ENCODE results near the gene MIPOL1. TPM values are rescaled to one million over a fixed set of nuclear protein-coding genes. Genes with fewer than 3 reads are reported as not detected.

MIPOL1 gene
- total and polyA plus RNA-seq, 2 of the 13 experiments (the other 11 are each of a cell fraction or from before 2014, with no cell fraction given) = 8.6 to 34.2 TPM

GRCh38 chr14:37497422-37497821 lies 299.7 kb downstream of the MIPOL1 start (continued):
- TF ChIP-seq JUNB (CRISPR knock-in tag; IDR thresholded peaks at IDR 0.05; ENCODE audit: borderline replicate concordance) (0 out of 2 replicates have a peak, but pooled peaks have one; percentile 50), TERF1 (CRISPR knock-in tag; IDR thresholded peaks at IDR 0.05) (no peak), ATAD3A (CRISPR knock-in tag; IDR thresholded peaks at IDR 0.05) (no peak), HDAC1 (CRISPR knock-in tag; IDR thresholded peaks at IDR 0.05) (peak; percentile 22; the same call in 1 of the 2 replicates), ZNF652 (CRISPR knock-in tag; IDR thresholded peaks at IDR 0.05; ENCODE audit: borderline replicate concordance, low read depth) (peak; percentile 39; the same call in 1 of the 2 replicates), ARID3A (IDR thresholded peaks at IDR 0.05; ENCODE audit: low read depth, low read length) (peak; percentile 91), ISL2 (CRISPR knock-in tag; IDR thresholded peaks at IDR 0.05) (0 out of 2 replicates have a peak, but pooled peaks have one; percentile 61), RNF2 (conservative IDR thresholded peaks at IDR 0.05; ENCODE audit: low read depth) (0 out of 2 replicates have a peak, but pooled peaks have one; percentile 22), GMEB1 (CRISPR knock-in tag; IDR thresholded peaks at IDR 0.05; ENCODE audit: borderline replicate concordance) (no peak), SOX5 (CRISPR knock-in tag; IDR thresholded peaks at IDR 0.05; ENCODE audit: borderline replicate concordance) (peak; percentile 41; the same call in 1 of the 2 replicates), THAP11 (CRISPR knock-in tag; IDR thresholded peaks at IDR 0.05) (peak; percentile 47), MIER3 (CRISPR knock-in tag; IDR thresholded peaks at IDR 0.05; ENCODE audit: borderline replicate concordance) (peak; percentile 30; the same call in 1 of the 2 replicates), SMAD3 (CRISPR knock-in tag; IDR thresholded peaks at IDR 0.05) (0 out of 2 replicates have a peak, but pooled peaks have one; percentile 61), ONECUT2 (CRISPR knock-in tag; IDR thresholded peaks at IDR 0.05) (peak; percentile 96)
